Measurements from ENCODE around the gene BLM.

Gene BLM

GRCh38 chr15:90691982-90692773, 25.0 kb upstream of the BLM start:
- no peak for DNase-seq (ENCODE audit: low spot score)

GRCh38 chr15:90694987-90695386, 22.2 kb upstream of the BLM start:
- DNase-seq (ENCODE audit: low spot score): no peak

- DNase-seq (ENCODE audit: low spot score): no peak
Observed at GRCh38 chr15:90697175-90697574, 20.0 kb upstream of the BLM start.

- no peak for DNase-seq (ENCODE audit: low spot score)
Observed at GRCh38 chr15:90698629-90699028, 18.5 kb upstream of the BLM start.

GRCh38 chr15:90701048-90701447, 16.1 kb upstream of the BLM start:
- DNase-seq (ENCODE audit: low spot score): no peak

GRCh38 chr15:90701880-90702630, 15.1 kb upstream of the BLM start:
- no peak for DNase-seq (ENCODE audit: low spot score)

- no peak for DNase-seq (ENCODE audit: low spot score)
Observed at GRCh38 chr15:90703455-90703854, 13.7 kb upstream of the BLM start.

GRCh38 chr15:90705212-90705611, 11.9 kb upstream of the BLM start:
- no peak for DNase-seq (ENCODE audit: low spot score)

- DNase-seq (ENCODE audit: low spot score): no peak
Observed at GRCh38 chr15:90706394-90707327, 10.5 kb upstream of the BLM start.

GRCh38 chr15:90707489-90707888, 9.7 kb upstream of the BLM start:
- no peak for DNase-seq (ENCODE audit: low spot score)

GRCh38 chr15:90708516-90708915, 8.6 kb upstream of the BLM start:
- DNase-seq (ENCODE audit: low spot score): no peak

GRCh38 chr15:90709278-90709677, 7.9 kb upstream of the BLM start:
- DNase-seq (ENCODE audit: low spot score): no peak

GRCh38 chr15:90710436-90711027, 6.6 kb upstream of the BLM start:
- peak; percentile 19 for DNase-seq (ENCODE audit: low spot score)

- DNase-seq (ENCODE audit: low spot score): peak; percentile 50
Observed at GRCh38 chr15:90711418-90711824, 5.7 kb upstream of the BLM start.

GRCh38 chr15:90711842-90712241, 5.3 kb upstream of the BLM start:
- DNase-seq (ENCODE audit: low spot score): no peak

- DNase-seq (ENCODE audit: low spot score): no peak
Observed at GRCh38 chr15:90713081-90713480, 4.1 kb upstream of the BLM start.

GRCh38 chr15:90716317-90716975, 700 bp upstream of the BLM start:
- DNase-seq (ENCODE audit: low spot score): no peak

GRCh38 chr15:90718232-90718631, 1.1 kb downstream of the BLM start:
- DNase-seq (ENCODE audit: low spot score): no peak

GRCh38 chr15:90720131-90720530, 3.0 kb downstream of the BLM start:
- DNase-seq (ENCODE audit: low spot score): no peak

GRCh38 chr15:90729261-90729660, 12.1 kb downstream of the BLM start:
- no peak for DNase-seq (ENCODE audit: low spot score)

- no peak for DNase-seq (ENCODE audit: low spot score)
Observed at GRCh38 chr15:90730290-90730689, 13.1 kb downstream of the BLM start.
